ENCODE data around the gene TTC21A. TPM values are rescaled to one million over a fixed set of nuclear protein-coding genes. Genes with fewer than 3 reads are reported as not detected.

The TTC21A gene
- total and polyA plus RNA-seq, 7 donors = 0.52 to 1.2 (median 0.92) TPM

GRCh38 chr3:39080026-39080425 lies 27.5 kb upstream of the TTC21A start:
- Histone ChIP-seq H3K4me3 (no peak overlapping the region), H3K27ac (no peak overlapping the region), H3K36me3 (ENCODE audit: insufficient read depth in 1 of 2, low read depth in 1 of 2) (peaks cover 6 to 91% of the 10 kb centered on the region in 2 donors), H3K27me3 (ENCODE audit: insufficient read depth in 3 of 3, low read length in 2 of 3) (no peaks in the 10 kb centered on the region), H3K9me3 (no peaks in the 10 kb centered on the region), H3K4me1 (no peaks in the 10 kb centered on the region)
- TF ChIP-seq CTCF (IDR thresholded peaks at IDR 0.05) = no peak
- intact Hi-C loops (cut with DNase I) = no loop called here
- DNase-seq = no peak
- ATAC-seq = no peak

GRCh38 chr3:39082666-39083313 lies 24.7 kb upstream of the TTC21A start:
- Histone ChIP-seq H3K4me1 (no peaks in the 10 kb centered on the region), H3K27ac (no peak overlapping the region), H3K4me3 (no peak overlapping the region), H3K36me3 (ENCODE audit: insufficient read depth in 1 of 2, low read depth in 1 of 2) (peaks cover 6 to 91% of the 10 kb centered on the region in 2 donors), H3K9me3 (no peaks in the 10 kb centered on the region), H3K27me3 (ENCODE audit: insufficient read depth in 3 of 3, low read length in 2 of 3) (no peaks in the 10 kb centered on the region)
- 96% methylated on average over 4 of the region's 4 CpGs for WGBS, 3 donors
- no peak for TF ChIP-seq CTCF (IDR thresholded peaks at IDR 0.05)
- DNase-seq (no peak), ATAC-seq (no peak)
- intact Hi-C loops (cut with DNase I) = no loop called here

GRCh38 chr3:39086144-39086543 lies 21.3 kb upstream of the TTC21A start:
- WGBS, 3 donors = 84 to 86% (median 85%) methylated on average over 4 of the region's 4 CpGs
- Histone ChIP-seq H3K4me3 (no peak overlapping the region), H3K4me1 (no peaks in the 10 kb centered on the region), H3K27me3 (ENCODE audit: insufficient read depth in 3 of 3, low read length in 2 of 3) (no peaks in the 10 kb centered on the region), H3K27ac (no peak overlapping the region), H3K36me3 (ENCODE audit: insufficient read depth in 1 of 2, low read depth in 1 of 2) (peaks cover 9 to 95% of the 10 kb centered on the region in 2 donors), H3K9me3 (no peaks in the 10 kb centered on the region)
- no peak for TF ChIP-seq CTCF (IDR thresholded peaks at IDR 0.05)
- DNase-seq = no peak
- ATAC-seq = no peak
- intact Hi-C loops (cut with DNase I) = no loop called here

- 93% methylated on average over 3 of the region's 3 CpGs for WGBS, 3 donors
Measured at GRCh38 chr3:39088456-39088855, 19.0 kb upstream of the TTC21A start.

More at GRCh38 chr3:39088456-39088855, 19.0 kb upstream of the TTC21A start:
- Histone ChIP-seq H3K4me3 (no peak overlapping the region), H3K36me3 (ENCODE audit: insufficient read depth in 1 of 2, low read depth in 1 of 2) (peaks cover 9 to 100% of the 10 kb centered on the region in 2 donors), H3K4me1 (no peaks in the 10 kb centered on the region), H3K27me3 (ENCODE audit: insufficient read depth in 3 of 3, low read length in 2 of 3) (no peaks in the 10 kb centered on the region), H3K27ac (no peak overlapping the region), H3K9me3 (no peaks in the 10 kb centered on the region)
- no peak for DNase-seq
- ATAC-seq = no peak
- intact Hi-C loops (cut with DNase I) = no loop called here
- no peak for TF ChIP-seq CTCF (IDR thresholded peaks at IDR 0.05)

Measured in psoas muscle (tissue), 8 donors.